NCI-H2196 treated with DMSO at 0.1 percent for 48 hours (cell line): Measurements from ENCODE around the gene CCDC148.
"Not testable (repeated sequence)": the region's sequence is repeated elsewhere in the genome, so short reads cannot be mapped to it uniquely, and the experiment has no call there.

Experiments used
- DNase-seq: peaks from one replicate; lab custom pipeline; 2025; ENCODE audit not compliant: unreplicated experiment; lab: John Stamatoyannopoulos, UW

CCDC148 gene

DNA sequence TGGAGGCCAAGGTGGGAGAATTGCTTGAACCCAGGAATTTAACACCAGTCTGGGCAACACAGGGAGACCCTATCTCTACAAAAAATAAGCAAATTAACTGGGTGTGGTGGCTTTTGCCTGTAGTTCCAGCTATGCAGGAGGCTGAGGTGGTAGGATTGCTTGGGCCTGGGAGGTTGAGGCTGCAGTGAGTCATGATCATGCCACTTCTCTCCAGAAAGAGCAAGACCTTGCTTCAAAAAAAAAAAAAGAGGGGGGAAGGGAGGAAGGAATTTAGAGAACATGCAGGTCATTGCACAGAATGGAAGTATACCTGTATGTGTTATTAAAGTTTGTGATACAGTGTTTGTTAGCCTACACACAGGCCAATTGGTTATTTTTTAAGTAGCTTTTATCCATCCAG lies 26.0 kb upstream of the CCDC148 start:
- no peak for DNase-seq

DNA sequence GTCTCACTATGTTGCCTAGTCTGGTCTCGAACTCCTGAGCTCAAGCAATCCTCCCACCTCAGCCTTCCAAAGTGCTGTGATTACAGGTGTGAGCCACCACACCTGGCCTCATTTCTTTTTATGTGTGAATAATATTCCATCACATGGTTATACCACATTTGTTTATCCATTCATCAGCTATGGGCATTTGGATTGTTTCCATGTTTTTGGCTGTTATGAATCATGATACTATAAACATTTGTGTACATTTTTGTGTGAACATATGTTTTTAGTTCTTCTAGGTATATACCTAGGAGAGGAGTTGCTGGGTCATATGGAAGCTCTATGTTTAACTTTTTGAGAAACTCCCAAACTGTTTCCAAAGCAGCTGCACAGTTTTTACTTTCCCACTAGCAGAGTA lies 24.6 kb upstream of the CCDC148 start:
- DNase-seq: no peak

DNA sequence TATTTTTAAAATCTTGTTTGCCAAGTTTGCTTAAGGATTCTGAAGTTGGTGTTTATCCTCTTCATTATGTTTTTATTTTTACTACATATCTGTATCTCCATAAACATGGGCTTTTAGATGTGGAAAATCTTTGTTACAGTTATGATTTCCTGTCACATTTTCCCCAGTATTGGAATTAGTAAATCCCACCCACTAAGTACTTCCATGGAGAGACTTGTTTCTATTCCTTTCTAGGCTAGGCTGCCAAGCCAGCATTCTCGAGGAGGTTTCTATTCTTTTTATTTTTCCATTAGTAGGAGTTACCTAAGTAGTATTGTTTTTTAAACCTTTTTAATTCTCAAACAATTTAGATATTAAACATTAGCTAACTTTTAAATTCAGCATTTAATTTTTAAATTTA lies 22.3 kb upstream of the CCDC148 start:
- DNase-seq: no peak

DNA sequence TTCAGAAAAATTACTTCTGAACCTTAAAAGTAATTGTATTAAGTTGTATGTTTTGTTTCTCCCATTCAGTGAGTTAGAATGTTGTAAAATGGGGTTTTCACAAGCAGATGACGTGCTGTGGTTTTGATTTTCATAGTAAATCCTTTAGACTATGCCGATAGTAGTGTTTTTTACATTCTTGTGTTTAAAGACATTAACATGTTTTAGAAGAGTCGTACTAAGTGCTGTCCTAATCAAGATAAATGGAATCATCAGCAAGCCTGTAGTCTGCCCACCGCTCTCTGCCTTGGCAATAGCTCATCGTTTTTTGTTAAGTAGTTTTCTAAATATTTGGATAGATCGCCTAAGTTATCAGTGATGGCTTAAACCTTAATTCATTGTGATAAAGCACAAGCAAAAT lies 21.7 kb upstream of the CCDC148 start:
- DNase-seq: no peak

DNA sequence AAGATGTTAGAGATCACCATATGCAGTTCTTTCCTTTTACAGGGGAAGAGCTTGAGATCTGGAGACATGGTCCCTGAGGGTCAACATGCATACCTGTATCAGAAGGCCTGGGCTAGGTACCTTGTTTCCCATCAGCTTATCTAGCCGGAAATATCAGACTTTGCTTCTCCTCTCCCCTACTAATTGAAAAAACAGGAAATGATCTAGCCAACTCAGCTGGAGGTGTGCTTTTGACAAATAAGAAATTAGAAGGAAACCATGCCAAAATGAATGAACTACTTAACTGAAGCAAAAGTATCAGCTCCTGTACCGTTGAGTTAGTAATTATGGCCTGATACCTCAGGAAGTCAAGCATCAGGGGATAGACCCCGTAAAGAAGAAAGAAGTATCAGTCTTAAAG lies 20.6 kb upstream of the CCDC148 start:
- no peak for DNase-seq

DNA sequence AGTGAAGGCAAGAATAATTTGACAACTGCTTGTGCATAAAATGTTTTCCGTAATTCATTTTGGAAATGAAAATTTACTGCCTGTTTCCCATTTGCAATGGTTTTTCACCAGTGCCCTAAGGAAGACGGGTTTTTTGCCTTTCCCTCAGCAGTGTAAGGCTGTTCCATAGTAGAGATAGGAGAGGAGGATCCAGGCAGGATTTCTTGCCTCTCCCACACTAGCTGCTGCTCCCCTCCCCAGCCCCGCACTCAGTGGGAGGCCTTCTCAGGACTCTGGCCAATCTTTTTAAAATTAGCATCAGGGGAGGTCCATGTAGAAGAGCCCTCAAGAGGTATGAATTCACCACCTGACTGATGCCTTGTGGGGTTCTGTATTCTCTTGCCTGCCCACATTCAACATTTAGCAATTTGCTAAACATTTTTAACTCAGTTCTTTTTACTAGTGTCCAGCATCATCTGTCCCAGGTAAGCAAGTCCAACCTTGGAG lies 18.0 kb upstream of the CCDC148 start:
- not testable (repeated sequence) for DNase-seq

DNA sequence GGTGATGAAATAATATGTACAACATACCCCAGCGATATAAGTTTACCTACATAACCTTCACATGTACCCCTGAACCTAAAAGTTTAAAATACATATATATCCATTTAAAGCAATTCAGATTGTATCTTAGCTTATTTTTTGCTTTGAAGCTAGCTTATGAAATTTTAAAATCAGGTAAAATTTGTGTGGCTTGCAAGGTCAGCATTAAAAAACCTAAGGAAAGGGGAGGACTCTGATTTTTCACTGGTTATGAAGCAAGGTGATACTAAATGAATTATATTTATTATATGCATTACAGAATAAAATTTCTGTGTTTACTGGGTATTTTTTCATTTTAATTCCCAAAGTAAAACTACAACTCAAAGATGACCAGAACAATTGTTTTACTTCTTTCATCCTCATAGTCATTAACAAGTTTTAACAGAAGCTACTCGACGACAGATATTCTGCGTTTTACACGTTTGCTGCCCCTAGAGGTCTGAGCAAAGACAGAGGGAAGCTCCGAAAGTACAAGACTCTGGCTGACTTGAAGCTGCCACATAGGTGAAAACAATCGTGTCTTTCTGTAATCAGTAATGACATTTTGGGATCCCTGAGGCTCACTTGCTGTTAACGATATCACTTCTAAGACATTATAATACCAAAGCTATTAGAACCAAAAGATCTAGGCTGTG lies 17.3 kb upstream of the CCDC148 start:
- DNase-seq: no peak

DNA sequence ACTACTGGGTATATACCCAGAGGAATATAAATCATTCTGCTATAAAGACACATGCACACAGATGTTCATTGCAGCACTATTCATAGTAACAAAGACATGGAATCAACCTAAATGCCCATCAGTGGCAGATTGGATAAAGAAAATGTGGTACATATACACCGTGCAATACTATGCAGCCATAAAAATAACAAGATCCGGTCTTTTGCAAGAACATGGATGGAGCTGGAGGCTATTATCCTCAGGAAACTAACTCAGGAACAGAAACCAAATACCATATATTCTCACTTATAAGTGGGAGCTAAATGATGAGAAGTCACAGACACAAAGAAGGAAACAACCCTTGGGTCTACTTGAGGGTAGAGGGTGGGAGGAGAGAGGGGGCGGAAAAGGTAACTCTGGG lies 16.7 kb upstream of the CCDC148 start:
- not testable (repeated sequence) for DNase-seq

DNA sequence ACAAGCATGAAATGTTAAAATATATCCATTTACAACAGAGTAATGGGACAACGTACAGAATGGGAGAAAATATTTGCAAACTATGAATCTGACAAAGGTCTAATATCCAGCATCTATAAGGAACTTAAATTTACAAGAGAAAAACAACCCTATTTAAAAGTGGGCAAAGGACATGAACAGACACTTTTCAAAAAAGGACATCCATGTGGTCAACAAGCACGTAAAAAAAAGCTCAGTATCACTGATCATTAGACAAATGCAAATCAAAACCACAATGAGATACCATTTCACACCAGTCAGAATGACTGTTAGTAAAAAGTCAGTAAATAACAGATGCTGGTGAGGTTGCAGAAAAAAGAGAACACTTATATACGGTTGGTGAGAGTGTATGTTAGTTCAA lies 16.3 kb upstream of the CCDC148 start:
- not testable (repeated sequence) for DNase-seq

DNA sequence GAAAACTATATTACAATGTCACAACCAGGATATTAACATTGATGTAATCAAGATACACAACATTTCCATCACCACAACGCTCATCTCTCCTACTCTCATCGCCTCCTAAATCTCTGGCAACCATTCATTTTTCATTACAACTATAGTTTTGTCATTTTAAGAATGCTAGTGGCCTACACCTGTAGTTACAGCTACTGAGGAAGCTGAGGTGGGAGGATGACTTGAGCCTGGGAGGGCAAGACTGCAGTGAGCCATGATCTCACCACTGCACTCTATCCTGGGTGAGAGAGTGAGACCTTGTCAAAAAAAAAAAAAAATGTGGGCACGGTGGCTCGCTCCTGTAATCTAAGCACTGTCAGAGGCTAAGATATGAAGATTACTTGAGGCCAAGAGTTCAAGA lies 10.7 kb upstream of the CCDC148 start:
- no peak for DNase-seq

DNA sequence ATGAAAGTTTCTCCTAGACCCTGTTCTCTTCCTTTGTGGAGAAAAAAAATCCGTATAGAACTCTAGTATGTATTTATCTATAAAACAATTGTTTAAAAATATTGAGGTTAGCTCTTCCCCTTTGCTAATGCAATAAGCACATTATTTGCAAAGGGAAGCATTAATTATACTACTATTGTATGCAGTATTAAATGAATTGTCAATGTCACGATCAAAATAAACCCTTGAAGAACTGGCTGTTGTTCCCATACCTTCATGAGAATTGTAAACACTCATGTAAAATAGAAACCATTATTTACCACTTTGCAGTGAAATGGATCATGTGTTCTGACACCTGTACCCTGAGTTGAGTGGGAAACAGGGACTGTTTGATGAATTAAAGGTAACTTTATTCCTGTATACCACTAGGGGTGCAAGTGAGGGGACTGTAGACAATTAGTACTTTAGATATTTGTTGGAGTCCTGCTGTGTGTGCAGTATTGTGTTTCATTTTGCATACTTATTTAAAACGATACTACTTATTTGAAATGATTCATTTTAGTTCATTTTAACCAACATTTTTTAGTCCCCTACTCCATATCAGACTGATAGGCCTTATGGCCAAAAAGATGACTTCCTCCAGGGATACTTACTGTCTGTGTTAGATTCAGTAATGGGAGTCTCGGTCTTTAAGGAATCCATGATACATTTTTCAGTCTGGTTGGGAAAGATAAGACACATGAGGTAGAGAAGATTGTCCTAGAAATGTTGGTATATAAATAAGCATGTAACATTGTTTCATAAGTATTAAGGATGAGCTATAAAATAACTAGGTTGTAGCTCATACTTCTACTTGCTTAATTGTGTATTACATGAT lies 8.1 kb upstream of the CCDC148 start:
- DNase-seq: no peak

DNA sequence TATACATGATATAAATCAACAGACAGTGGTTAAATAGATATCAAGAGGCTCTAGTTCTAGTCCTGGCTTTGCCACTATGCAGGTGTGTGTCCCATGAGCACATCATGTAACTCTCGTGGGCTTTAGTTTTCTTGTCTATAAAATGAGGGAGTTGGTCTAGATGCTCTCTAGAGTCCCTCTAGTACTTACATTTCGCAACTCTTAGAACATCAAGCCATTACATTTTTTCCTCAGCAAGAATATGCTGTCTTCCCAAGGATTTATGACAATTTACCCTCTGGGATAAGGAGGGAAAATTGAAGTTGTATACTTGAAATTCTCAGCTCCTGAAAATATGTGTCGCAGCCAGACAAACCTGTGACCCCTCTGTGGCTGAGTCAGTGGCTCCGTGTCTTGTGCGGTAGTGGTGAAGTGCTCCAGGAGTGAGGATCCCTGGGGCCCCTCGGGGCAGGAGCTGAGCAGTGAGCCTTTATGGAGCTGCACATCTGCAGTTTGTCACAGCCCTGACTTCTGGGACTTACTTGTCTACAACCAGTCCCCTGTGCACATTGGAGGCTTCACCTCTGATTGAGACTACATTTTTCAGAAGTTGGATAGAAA lies 7.0 kb upstream of the CCDC148 start:
- DNase-seq: no peak

DNA sequence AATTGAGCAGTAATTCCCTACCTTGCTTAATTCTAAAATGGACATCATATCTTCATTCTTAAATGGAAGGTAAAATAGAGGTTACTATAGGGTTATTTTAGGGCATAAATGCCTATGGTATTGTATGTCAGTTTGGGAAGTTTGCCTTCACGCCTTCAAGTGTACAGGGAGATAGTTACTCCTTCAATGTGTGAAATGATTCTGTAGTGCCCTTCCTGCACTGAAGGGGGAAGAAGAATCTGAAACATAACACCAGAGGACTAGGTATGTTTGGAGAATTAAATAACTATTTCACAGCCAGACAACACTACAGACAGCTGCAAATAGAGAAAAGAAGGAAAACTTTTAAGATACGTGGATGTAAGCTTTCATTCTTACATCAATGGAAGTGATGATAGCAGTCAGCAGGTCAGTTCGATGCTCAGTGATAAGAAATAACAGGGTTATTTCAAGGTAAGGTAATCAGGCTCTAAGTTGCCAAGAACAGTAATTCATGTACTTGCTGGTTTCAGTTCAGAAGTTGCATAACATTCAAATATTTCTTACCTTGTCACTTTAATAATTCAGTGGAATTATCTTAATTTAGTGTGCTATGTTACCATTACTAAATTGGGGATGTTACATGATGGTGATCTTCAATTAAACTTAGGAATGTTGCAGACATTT lies 4.2 kb upstream of the CCDC148 start:
- DNase-seq: no peak

DNA sequence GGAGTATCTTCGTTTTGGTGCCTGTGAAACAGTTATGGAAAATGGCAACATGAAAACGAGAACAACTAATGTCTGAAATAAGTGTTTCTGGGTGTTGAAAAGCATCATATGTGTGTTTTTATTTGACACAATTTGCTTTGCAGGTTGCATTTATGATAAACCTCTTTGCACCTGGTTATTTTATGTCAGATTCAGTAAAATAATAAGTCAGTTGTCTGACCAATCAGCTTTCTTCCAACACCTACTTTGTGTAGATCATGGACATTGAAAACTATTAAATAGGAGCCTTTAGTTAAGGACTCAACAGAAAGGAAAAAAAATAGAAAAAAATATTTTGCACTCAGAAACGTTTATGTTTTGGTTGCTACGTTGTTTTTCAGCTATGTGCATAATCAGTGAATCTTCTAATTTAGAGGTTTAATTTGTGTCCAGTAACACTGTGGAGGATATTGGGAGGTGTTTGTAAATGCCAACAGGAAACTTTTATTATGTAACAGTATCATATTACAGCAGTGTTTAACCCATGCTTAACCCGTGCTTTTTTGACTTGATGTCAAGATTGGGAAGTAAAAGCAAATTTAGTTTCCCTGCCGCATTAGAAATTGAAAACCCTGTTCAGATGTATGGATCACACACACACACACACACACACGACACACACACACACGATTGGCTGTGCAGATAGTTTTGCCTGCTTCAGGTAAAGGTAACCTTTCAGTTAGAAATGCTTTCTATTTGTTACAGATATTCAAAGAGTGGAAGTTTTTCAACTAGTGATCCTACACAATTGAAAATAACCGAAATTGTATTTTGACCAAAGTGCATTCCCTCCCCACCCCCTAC lies 2.8 kb upstream of the CCDC148 start:
- DNase-seq: no peak

DNA sequence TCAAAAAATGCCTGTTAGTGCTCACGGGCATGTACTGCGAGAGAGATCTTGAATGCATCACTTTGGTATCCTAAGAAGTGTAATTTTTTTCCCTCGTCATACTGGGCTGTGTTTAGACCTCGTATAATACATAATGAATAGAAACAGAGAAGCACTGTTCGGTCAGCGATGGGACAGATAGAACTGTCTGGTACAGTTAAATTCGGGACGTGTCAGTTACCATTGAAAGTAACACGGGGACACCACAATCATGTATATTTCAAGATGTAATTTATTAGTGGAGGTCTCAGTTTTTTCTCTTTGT lies 2.0 kb upstream of the CCDC148 start:
- no peak for DNase-seq

DNA sequence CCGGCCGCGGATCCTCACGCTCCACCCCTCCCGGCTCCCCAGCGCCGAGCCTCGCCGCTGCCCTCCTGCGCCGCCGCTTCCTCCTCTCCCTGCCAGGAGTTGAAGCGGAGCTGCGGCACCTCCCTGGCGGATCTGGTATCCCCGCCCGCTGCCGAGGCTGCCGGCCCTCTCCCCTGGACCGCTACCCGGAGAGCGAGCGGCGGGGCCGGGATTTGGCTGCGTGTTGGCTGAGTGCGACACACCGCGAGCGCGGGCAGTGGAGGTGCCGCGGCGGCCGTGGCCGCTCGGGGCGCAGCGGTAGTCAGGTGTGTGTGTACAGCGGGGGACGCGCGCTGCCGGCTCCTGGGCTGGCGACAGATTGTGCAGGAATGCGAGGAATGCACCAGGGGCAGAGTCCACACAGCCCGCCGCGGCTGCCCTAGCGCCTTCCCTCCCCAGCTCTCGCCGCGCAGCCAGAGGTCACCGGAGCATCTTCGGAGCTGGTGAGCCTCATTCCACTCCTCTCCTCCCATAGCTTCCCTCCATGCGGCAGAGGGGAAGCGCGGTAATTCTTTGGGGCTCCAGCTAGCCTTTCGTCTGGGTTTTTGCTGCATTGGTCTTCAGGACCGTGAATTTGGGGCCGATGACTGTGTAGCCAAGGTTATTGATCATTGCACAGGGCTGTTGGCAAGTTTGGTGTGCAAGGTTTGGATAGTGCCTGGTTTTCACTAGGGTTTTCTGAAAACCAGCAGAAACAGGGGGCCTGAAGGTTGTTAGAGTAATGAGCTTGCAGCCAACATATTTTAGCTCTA lies 1.5 kb upstream of the CCDC148 start:
- peak; percentile 33 for DNase-seq

DNA sequence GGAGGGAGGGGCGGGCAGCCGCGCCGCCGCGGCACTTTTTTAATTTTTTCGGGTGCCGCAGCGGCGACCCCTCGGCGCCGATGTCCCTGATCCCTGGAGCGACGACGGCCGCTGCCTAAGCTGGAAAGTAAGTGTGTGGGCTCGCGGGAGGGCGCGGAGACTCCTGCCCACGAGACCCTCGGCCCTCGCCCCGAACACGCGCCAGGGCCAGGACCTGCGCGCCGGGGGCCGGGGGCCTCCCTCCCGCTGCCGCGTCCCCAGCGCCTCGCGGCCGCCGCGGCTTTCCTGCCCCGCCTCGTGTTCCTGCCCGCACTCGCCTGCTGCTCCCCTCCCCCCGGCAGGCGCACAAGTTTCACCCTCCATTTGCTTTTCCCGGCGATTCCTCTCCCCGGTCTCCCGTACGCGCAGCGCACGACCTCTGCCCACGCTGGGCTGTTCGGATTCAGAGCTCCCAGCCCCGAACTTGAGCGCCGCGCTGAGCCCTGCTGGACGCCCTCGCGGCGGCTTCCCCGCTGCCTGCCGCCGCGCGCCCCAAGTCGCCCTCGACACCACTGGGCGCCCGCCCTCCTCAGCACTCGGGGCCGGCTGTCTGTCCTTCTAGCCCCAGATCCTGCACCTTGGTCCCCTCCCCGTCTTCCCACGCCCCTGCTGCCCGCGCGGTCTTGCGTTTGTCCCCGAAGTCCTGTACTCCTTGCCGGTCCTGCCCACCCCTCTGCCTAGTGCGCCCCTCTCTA lies 706 bp upstream of the CCDC148 start:
- peak; percentile 42 for DNase-seq

DNA sequence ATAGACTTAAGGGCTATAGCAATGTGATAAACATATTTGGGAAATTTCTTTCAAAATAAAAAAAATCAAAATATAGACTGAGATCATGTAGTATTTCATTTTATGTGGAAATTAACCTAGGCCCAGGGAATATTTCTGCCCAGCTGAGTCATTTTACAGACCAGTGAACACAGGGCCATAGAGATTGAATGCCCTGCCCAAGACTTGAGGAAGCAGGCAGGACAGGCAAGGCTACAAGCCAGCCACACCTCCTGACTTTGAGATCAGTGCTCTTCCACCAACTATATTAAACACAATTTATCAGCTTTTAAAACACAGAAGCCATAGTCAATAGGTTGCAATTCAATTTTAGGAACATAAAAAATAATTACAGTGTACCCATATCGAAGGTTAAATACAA lies 12.9 kb downstream of the CCDC148 start:
- no peak for DNase-seq

DNA sequence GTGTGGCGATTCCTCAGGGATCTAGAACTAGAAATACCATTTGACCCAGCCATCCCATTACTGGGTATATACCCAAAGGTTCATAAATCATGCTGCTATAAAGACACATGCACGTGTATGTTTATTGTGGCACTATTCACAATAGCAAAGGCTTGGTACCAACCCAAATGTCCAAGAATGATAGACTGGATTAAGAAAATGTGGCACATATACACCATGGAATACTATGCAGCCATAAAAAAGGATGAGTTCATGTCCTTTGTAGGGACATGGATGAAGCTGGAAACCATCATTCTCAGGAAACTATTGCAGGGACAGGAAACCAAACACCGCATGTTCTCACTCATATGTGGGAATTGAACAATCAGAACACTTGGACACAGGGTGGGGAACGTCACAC lies 17.5 kb downstream of the CCDC148 start:
- DNase-seq: not testable (repeated sequence)
